ENCODE data around the gene COL6A2. TPM values are rescaled to one million over a fixed set of nuclear protein-coding genes. Genes with fewer than 3 reads are reported as not detected.

Gene COL6A2
- total RNA-seq, 1 experiment from 2014 or later, result 111 TPM

DNA sequence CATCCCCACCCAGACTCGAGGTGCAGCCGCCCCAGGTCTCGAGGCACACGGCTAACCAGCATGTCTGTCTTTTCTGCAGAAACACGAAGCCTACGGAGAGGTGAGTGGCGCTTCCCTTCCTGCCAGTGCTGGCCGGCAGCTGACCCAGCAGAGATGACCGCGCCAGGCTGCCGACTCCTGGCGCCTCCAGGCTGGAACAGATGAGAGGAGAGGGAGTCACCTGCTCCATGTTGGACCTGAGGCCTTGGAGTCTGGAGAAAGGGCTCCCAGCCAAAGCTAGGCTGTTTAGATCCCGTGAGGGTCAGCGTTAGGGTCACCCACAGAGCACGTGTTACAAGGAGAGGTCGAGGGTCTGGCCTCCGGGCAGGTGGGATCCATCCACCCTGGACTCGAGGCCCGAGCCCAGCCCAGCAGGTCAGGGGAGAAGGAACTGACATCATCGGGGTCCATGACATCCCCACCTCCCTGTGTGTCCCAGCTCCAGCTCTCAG, 14.9 kb downstream of the COL6A2 start:
- ATAC-seq, result no peak

DNA sequence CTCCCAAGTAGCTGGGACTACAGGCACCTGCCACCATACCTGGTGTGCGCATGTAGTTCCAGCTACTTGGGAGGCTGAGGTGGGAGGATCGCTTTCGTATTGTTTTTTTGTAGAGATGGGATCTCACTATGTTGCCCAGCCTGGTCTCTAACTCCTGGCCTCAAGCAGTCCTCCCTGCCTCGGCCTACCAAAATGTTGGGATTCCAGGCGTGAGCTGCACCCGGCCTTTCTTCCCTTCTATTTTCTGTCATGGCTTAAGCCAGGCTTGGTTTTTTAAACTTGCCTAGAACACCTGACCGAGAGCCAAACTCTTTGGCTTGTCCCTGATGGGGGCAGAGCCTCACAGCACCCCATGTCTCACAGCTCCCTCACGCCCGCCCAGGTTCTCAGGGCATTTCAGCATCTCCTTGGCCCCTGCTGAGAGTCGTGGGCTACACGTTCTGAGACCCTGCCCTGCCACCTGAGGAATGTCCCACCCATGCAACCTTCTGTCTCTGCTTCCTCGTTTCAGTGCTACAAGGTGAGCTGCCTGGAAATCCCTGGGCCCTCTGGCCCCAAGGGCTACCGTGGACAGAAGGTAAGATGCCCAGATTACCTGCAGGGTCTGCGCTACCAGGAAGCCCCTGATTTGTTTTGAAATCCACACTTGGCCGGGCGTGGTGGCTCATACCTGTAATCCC, 15.7 kb downstream of the COL6A2 start:
- Mint-ChIP-seq H3K36me3 (peaks cover 38% of the 10 kb centered on the region), H3K9me3 (peaks cover 8% of the 10 kb centered on the region), H3K4me3 (no peak overlapping the region), H3K4me1 (no peaks in the 10 kb centered on the region), H3K27me3 (ENCODE audit: low read depth) (no peaks in the 10 kb centered on the region), H3K27ac (no peak overlapping the region)
- TF ChIP-seq, protein P1, sequence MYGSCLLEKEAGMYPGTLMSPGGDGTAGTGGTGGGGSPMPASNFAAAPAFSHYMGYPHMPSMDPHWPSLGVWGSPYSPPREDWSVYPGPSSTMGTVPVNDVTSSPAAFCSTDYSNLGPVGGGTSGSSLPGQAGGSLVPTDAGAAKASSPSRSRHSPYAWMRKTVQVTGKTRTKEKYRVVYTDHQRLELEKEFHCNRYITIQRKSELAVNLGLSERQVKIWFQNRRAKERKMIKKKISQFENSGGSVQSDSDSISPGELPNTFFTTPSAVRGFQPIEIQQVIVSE (CRISPR knock-in tag; IDR thresholded peaks at IDR 0.05; ENCODE audit: borderline replicate concordance), result no peak
- TF ChIP-seq JUN (CRISPR knock-in tag; IDR thresholded peaks at IDR 0.05) (no peak), MYBL2 (CRISPR knock-in tag; IDR thresholded peaks at IDR 0.05) (no peak), MXD4 (CRISPR knock-in tag; IDR thresholded peaks at IDR 0.05; ENCODE audit: borderline replicate concordance) (no peak), NFYB (CRISPR knock-in tag; conservative IDR thresholded peaks at IDR 0.05; ENCODE audit: low read depth) (no peak), ZNF263 (CRISPR knock-in tag; IDR thresholded peaks at IDR 0.05; ENCODE audit: low read depth) (no peak), USF2 (CRISPR knock-in tag; IDR thresholded peaks at IDR 0.05) (no peak)
- TF ChIP-seq, protein P2, sequence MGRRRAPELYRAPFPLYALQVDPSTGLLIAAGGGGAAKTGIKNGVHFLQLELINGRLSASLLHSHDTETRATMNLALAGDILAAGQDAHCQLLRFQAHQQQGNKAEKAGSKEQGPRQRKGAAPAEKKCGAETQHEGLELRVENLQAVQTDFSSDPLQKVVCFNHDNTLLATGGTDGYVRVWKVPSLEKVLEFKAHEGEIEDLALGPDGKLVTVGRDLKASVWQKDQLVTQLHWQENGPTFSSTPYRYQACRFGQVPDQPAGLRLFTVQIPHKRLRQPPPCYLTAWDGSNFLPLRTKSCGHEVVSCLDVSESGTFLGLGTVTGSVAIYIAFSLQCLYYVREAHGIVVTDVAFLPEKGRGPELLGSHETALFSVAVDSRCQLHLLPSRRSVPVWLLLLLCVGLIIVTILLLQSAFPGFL (CRISPR knock-in tag; IDR thresholded peaks at IDR 0.05; ENCODE audit: borderline replicate concordance), result no peak
- ATAC-seq, result no peak
- ChIA-PET POLR2A (no interaction called here), CTCF (no interaction called here)
- DNase-seq (ENCODE audit: low spot score), result no peak

More for the DNA sequence above, 14.9 kb downstream of the COL6A2 start:
- H3K4me3 Mint-ChIP-seq, result no peak overlapping the region
- TF ChIP-seq ETV6 (CRISPR knock-in tag; IDR thresholded peaks at IDR 0.05) (no peak), ATF1 (CRISPR knock-in tag; IDR thresholded peaks at IDR 0.05) (no peak), ZNF396 (CRISPR knock-in tag; IDR thresholded peaks at IDR 0.05; ENCODE audit: borderline replicate concordance) (no peak), MYBL2 (CRISPR knock-in tag; IDR thresholded peaks at IDR 0.05) (no peak), NR2C2 (CRISPR knock-in tag; IDR thresholded peaks at IDR 0.05) (no peak), ATF6 (CRISPR knock-in tag; IDR thresholded peaks at IDR 0.05) (no peak), PRDM15 (CRISPR knock-in tag; IDR thresholded peaks at IDR 0.05) (no peak)
- TF ChIP-seq, protein P3, sequence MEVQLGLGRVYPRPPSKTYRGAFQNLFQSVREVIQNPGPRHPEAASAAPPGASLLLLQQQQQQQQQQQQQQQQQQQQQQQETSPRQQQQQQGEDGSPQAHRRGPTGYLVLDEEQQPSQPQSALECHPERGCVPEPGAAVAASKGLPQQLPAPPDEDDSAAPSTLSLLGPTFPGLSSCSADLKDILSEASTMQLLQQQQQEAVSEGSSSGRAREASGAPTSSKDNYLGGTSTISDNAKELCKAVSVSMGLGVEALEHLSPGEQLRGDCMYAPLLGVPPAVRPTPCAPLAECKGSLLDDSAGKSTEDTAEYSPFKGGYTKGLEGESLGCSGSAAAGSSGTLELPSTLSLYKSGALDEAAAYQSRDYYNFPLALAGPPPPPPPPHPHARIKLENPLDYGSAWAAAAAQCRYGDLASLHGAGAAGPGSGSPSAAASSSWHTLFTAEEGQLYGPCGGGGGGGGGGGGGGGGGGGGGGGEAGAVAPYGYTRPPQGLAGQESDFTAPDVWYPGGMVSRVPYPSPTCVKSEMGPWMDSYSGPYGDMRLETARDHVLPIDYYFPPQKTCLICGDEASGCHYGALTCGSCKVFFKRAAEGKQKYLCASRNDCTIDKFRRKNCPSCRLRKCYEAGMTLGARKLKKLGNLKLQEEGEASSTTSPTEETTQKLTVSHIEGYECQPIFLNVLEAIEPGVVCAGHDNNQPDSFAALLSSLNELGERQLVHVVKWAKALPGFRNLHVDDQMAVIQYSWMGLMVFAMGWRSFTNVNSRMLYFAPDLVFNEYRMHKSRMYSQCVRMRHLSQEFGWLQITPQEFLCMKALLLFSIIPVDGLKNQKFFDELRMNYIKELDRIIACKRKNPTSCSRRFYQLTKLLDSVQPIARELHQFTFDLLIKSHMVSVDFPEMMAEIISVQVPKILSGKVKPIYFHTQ (CRISPR knock-in tag; IDR thresholded peaks at IDR 0.05), result no peak
- H3K9me3 Mint-ChIP-seq, result peaks cover 17% of the 10 kb centered on the region
- H3K27ac Mint-ChIP-seq, result no peak overlapping the region
- H3K4me1 Mint-ChIP-seq, result peaks cover under 1% of the 10 kb centered on the region
- no peak for DNase-seq (ENCODE audit: low spot score)
- peaks cover 46% of the 10 kb centered on the region for H3K36me3 Mint-ChIP-seq
- ChIA-PET POLR2A (no interaction called here), CTCF (no interaction called here)
- H3K27me3 Mint-ChIP-seq (ENCODE audit: low read depth), result peaks cover 2% of the 10 kb centered on the region; the same call in 1 of the 2 replicates
